ENCODE results near the gene LCN15. TPM values are rescaled to one million over a fixed set of nuclear protein-coding genes. Genes with fewer than 3 reads are reported as not detected.
"Not testable (repeated sequence)": the region's sequence is repeated elsewhere in the genome, so short reads cannot be mapped to it uniquely, and the experiment has no call there.

Gene LCN15
- total and polyA plus RNA-seq, 4 donors, result not detected

- not testable (repeated sequence) for H3K9ac ChIP-seq (ENCODE audit: low read depth in 1 of 2, low read length in 2 of 2); DNase-seq (ENCODE audit: low spot score); H3K36me3 ChIP-seq (ENCODE audit: control insufficient read depth in 4 of 4, insufficient read depth in 3 of 4, low read depth in 1 of 4, low read length in 3 of 4); H3K27me3 ChIP-seq (ENCODE audit: control insufficient read depth in 4 of 4, insufficient read depth in 4 of 4, low read length in 3 of 4); H3K27ac ChIP-seq (ENCODE audit: low read depth in 1 of 2, low read length in 2 of 2); H3K4me3 ChIP-seq (ENCODE audit: low read depth in 1 of 3, low read length in 3 of 3); H3K9me3 ChIP-seq (ENCODE audit: control insufficient read depth in 4 of 4, low read length in 3 of 4)
- 59% methylated on average over 4 of the region's 4 CpGs for WGBS
- TF ChIP-seq JUND (IDR thresholded peaks at IDR 0.05), result peak; percentile 70 to 80
- peaks cover 4 to 17% (median 13%) of the 10 kb centered on the region in 4 donors for H3K4me1 ChIP-seq (ENCODE audit: control insufficient read depth in 4 of 4, insufficient read depth in 4 of 4, low read length in 3 of 4)
Measured at GRCh38 chr9:136711219-136711648, 53.1 kb downstream of the LCN15 start.

- no peak for DNase-seq (ENCODE audit: low spot score)
- Histone ChIP-seq H3K9me3 (ENCODE audit: control insufficient read depth in 4 of 4, low read length in 3 of 4) (no peaks in the 10 kb centered on the region), H3K36me3 (ENCODE audit: control insufficient read depth in 4 of 4, insufficient read depth in 3 of 4, low read depth in 1 of 4, low read length in 3 of 4) (no peaks in the 10 kb centered on the region), H3K4me1 (ENCODE audit: control insufficient read depth in 4 of 4, insufficient read depth in 4 of 4, low read length in 3 of 4) (peaks cover 4 to 17% (median 13%) of the 10 kb centered on the region in 4 donors), H3K27ac (ENCODE audit: low read depth in 1 of 2, low read length in 2 of 2) (no peak overlapping the region), H3K9ac (ENCODE audit: low read depth in 1 of 2, low read length in 2 of 2) (no peak overlapping the region), H3K4me3 (ENCODE audit: low read depth in 1 of 3, low read length in 3 of 3) (no peak overlapping the region), H3K27me3 (ENCODE audit: control insufficient read depth in 4 of 4, insufficient read depth in 4 of 4, low read length in 3 of 4) (no peaks in the 10 kb centered on the region)
- 90% methylated on average over 7 of the region's 7 CpGs for WGBS
- no peak for TF ChIP-seq TAF1 (conservative IDR thresholded peaks at IDR 0.05)
Measured at GRCh38 chr9:136710543-136710942, 53.8 kb downstream of the LCN15 start.

Small RNAs within 50 kb of the gene (small RNA-seq; reads per million reads assigned to genes)
- gene AL355987.2 (not detected), gene ATP6V1G1P3 (not detected), gene MIR6722 (not detected)

Other genes with a start within 250 kb of the LCN15 start
- 10 to 100 TPM in 1 of 2 donors, 1 to 10 TPM in 1; 9.4 to 22.3 TPM for gene NOTCH1, start 218.5 kb downstream of the LCN15 start, total RNA-seq
- 1 to 10 TPM; 2.4 to 7.5 TPM for gene NOTCH1, start 218.5 kb downstream of the LCN15 start, polyA plus RNA-seq
- gene EGFL7, start 101.6 kb downstream of the LCN15 start, total RNA-seq, result 10 to 100 TPM; 34.5 to 38.5 TPM
- 10 to 100 TPM; 32.1 to 39.7 TPM for gene EGFL7, start 101.6 kb downstream of the LCN15 start, polyA plus RNA-seq
- 100 to 1,000 TPM in 1 of 2 donors, 10 to 100 TPM in 1; 75.1 to 213 TPM for gene AGPAT2, start 77.1 kb downstream of the LCN15 start, total RNA-seq
- gene AGPAT2, start 77.1 kb downstream of the LCN15 start, polyA plus RNA-seq, result 100 to 1,000 TPM; 211 to 222 TPM
- 10 to 100 TPM in 1 of 2 donors, 1 to 10 TPM in 1; 6.4 to 19.7 TPM for gene DIPK1B, start 51.9 kb downstream of the LCN15 start, total RNA-seq
- 1 to 10 TPM; 2.3 to 4.1 TPM for gene DIPK1B, start 51.9 kb downstream of the LCN15 start, polyA plus RNA-seq
- gene LCN10, start 21.6 kb downstream of the LCN15 start, total RNA-seq, result under 1 TPM; 0.08 to 0.14 TPM
- gene LCN10, start 21.6 kb downstream of the LCN15 start, polyA plus RNA-seq, result under 1 TPM; 0.11 to 0.12 TPM
- gene LCN6, start 16.0 kb downstream of the LCN15 start, total RNA-seq, result not detected
- under 1 TPM; 0.14 to 0.32 TPM for gene LCN6, start 16.0 kb downstream of the LCN15 start, polyA plus RNA-seq
- not detected for gene LCN8, start 6.3 kb downstream of the LCN15 start, total RNA-seq
- not detected for gene LCN8, start 6.3 kb downstream of the LCN15 start, polyA plus RNA-seq
- gene TMEM141, start 26.8 kb upstream of the LCN15 start, total RNA-seq, result 10 to 100 TPM; 32.2 to 58.9 TPM
- gene TMEM141, start 26.8 kb upstream of the LCN15 start, polyA plus RNA-seq, result 10 to 100 TPM; 73.6 to 74.7 TPM
- gene CCDC183, start 31.8 kb upstream of the LCN15 start, total RNA-seq, result 1 to 10 TPM in 1 of 2 donors, under 1 TPM in 1; 0.75 to 1.8 TPM
- 1 to 10 TPM in 1 of 2 donors, under 1 TPM in 1; 0.20 to 1.3 TPM for gene CCDC183, start 31.8 kb upstream of the LCN15 start, polyA plus RNA-seq
- gene RABL6, start 43.4 kb upstream of the LCN15 start, total RNA-seq, result 10 to 100 TPM; 12.6 to 32.6 TPM
- 1 to 10 TPM; 3.6 to 8.7 TPM for gene RABL6, start 43.4 kb upstream of the LCN15 start, polyA plus RNA-seq
- gene AJM1, start 78.0 kb upstream of the LCN15 start, total RNA-seq, result 1 to 10 TPM in 1 of 2 donors, under 1 TPM in 1; 0.56 to 2.3 TPM
- 1 to 10 TPM in 1 of 2 donors, under 1 TPM in 1; 0.61 to 1.0 TPM for gene AJM1, start 78.0 kb upstream of the LCN15 start, polyA plus RNA-seq
- 10 to 100 TPM; 23.2 to 40.4 TPM for gene PHPT1, start 84.9 kb upstream of the LCN15 start, total RNA-seq
- gene PHPT1, start 84.9 kb upstream of the LCN15 start, polyA plus RNA-seq, result 10 to 100 TPM; 44.2 to 83.1 TPM
- gene MAMDC4, start 87.8 kb upstream of the LCN15 start, total RNA-seq, result 1 to 10 TPM; 4.0 to 8.1 TPM
- 1 to 10 TPM; 2.4 to 3.9 TPM for gene MAMDC4, start 87.8 kb upstream of the LCN15 start, polyA plus RNA-seq
- 100 to 1,000 TPM; 123 to 248 TPM for gene EDF1, start 101.8 kb upstream of the LCN15 start, total RNA-seq
- 100 to 1,000 TPM; 289 to 513 TPM for gene EDF1, start 101.8 kb upstream of the LCN15 start, polyA plus RNA-seq
- 10 to 100 TPM in 1 of 2 donors, 1 to 10 TPM in 1; 7.5 to 14.9 TPM for gene TRAF2, start 122.0 kb upstream of the LCN15 start, total RNA-seq
- 1 to 10 TPM; 4.7 to 6.1 TPM for gene TRAF2, start 122.0 kb upstream of the LCN15 start, polyA plus RNA-seq
- 100 to 1,000 TPM in 1 of 2 donors, 10 to 100 TPM in 1; 64.0 to 163 TPM for gene FBXW5, start 180.2 kb upstream of the LCN15 start, total RNA-seq
- 100 to 1,000 TPM in 1 of 2 donors, 10 to 100 TPM in 1; 87.1 to 130 TPM for gene FBXW5, start 180.2 kb upstream of the LCN15 start, polyA plus RNA-seq
- 100 to 1,000 TPM in 1 of 2 donors, 10 to 100 TPM in 1; 25.1 to 323 TPM for gene C8G, start 180.7 kb upstream of the LCN15 start, total RNA-seq
- 1,000 to 10,000 TPM in 1 of 2 donors, 100 to 1,000 TPM in 1; 892 to 1,117 TPM for gene C8G, start 180.7 kb upstream of the LCN15 start, polyA plus RNA-seq
- gene LCN12, start 187.8 kb upstream of the LCN15 start, total RNA-seq, result 1 to 10 TPM; 2.3 to 5.2 TPM
- gene LCN12, start 187.8 kb upstream of the LCN15 start, polyA plus RNA-seq, result 10 to 100 TPM in 1 of 2 donors, 1 to 10 TPM in 1; 7.3 to 12.2 TPM
- 1 to 10 TPM in 1 of 2 donors, under 1 TPM in 1; 0.23 to 5.4 TPM for gene PTGDS, start 213.0 kb upstream of the LCN15 start, total RNA-seq
- gene PTGDS, start 213.0 kb upstream of the LCN15 start, polyA plus RNA-seq, result 10 to 100 TPM in 1 of 2 donors, 1 to 10 TPM in 1; 7.4 to 15.2 TPM
- gene LCNL1, start 218.5 kb upstream of the LCN15 start, total RNA-seq, result under 1 TPM in 1 of 2 donors, not detected in 1; 0.08 TPM
- gene LCNL1, start 218.5 kb upstream of the LCN15 start, polyA plus RNA-seq, result under 1 TPM in 1 of 2 donors, not detected in 1; 0.01 TPM
- 1 to 10 TPM; 7.3 to 9.0 TPM for gene PAXX, start 227.9 kb upstream of the LCN15 start, total RNA-seq
- gene PAXX, start 227.9 kb upstream of the LCN15 start, polyA plus RNA-seq, result 10 to 100 TPM; 29.4 to 34.1 TPM
- under 1 TPM; 0.33 to 0.42 TPM for gene CLIC3, start 232.1 kb upstream of the LCN15 start, total RNA-seq
- gene CLIC3, start 232.1 kb upstream of the LCN15 start, polyA plus RNA-seq, result under 1 TPM; 0.38 to 0.83 TPM

All from liver (tissue), 10 donors.